ENCODE data around the gene COL23A1. TPM values are rescaled to one million over a fixed set of nuclear protein-coding genes. Genes with fewer than 3 reads are reported as not detected.

The COL23A1 gene
- polyA plus RNA-seq, 3 donors: 0.11 to 0.21 TPM; not detected in 1

GRCh38 chr5:178564811-178565550 lies 25.2 kb downstream of the COL23A1 start:
- H3K9ac ChIP-seq (ENCODE audit: insufficient read depth, low read length, poor library complexity, severe bottlenecking): no peak overlapping the region
- peaks cover 4 to 16% (median 10%) of the 10 kb centered on the region in 7 donors for H3K9me3 Mint-ChIP-seq
- no peak overlapping the region for H3K4me2 ChIP-seq (replicated peaks; ENCODE audit: extremely low read depth, low read length, poor library complexity, severe bottlenecking)
- no peaks in the 10 kb centered on the region for H3K36me3 Mint-ChIP-seq
- no peak overlapping the region for H2AFZ ChIP-seq (ENCODE audit: insufficient read depth, low read depth, low read length, poor library complexity, severe bottlenecking)
- no peaks in the 10 kb centered on the region for H3K27me3 ChIP-seq (ENCODE audit: control insufficient read depth in 2 of 2, insufficient read depth in 2 of 2, low read length in 2 of 2)
- DNase-seq: no peak
- TF ChIP-seq CTCF (IDR thresholded peaks at IDR 0.05): no peak
- H4K20me1 ChIP-seq (ENCODE audit: insufficient read depth, low read length): no peaks in the 10 kb centered on the region
- peaks cover 0 to 4% of the 10 kb centered on the region in 2 donors for H3K4me1 ChIP-seq (ENCODE audit: control insufficient read depth in 1 of 2, insufficient read depth in 2 of 2, low read length in 2 of 2)
- peaks cover 11% of the 10 kb centered on the region for H3K4me1 Mint-ChIP-seq
- H3K27ac ChIP-seq (ENCODE audit: low read depth in 1 of 2, low read length in 2 of 2): no peak overlapping the region
- no peak overlapping the region for H3K4me3 ChIP-seq (replicated peaks in 1 of 3; ENCODE audit: low read depth in 2 of 3, low read length in 3 of 3)
- intact Hi-C loops (cut with micrococcal nuclease): no loop called here
- H3K27me3 Mint-ChIP-seq (ENCODE audit: low read depth in 3 of 3): peaks cover 3 to 7% (median 6%) of the 10 kb centered on the region in 3 donors
- no peaks in the 10 kb centered on the region for H3K79me2 ChIP-seq (ENCODE audit: insufficient read depth, low read length)
- H3K36me3 ChIP-seq (replicated peaks in 1 of 2; ENCODE audit: control insufficient read depth in 1 of 2, insufficient read depth in 2 of 2, low read length in 2 of 2): no peaks in the 10 kb centered on the region
- WGBS (ENCODE audit: insufficient coverage): 40% methylated on average over 3 of the region's 12 CpGs
- no peak overlapping the region for H3K27ac Mint-ChIP-seq
- no peaks in the 10 kb centered on the region for H3K9me3 ChIP-seq (replicated peaks in 1 of 2; ENCODE audit: control insufficient read depth in 1 of 2, insufficient read depth in 1 of 2, low read length in 2 of 2)
- no peak overlapping the region for H3K4me3 Mint-ChIP-seq

- DNase-seq: no peak
Observed at GRCh38 chr5:178564397-178564796, 25.8 kb downstream of the COL23A1 start.

More at GRCh38 chr5:178564397-178564796, 25.8 kb downstream of the COL23A1 start:
- Histone ChIP-seq H3K9me3 (replicated peaks in 1 of 2; ENCODE audit: control insufficient read depth in 1 of 2, insufficient read depth in 1 of 2, low read length in 2 of 2) (no peaks in the 10 kb centered on the region), H3K4me1 (ENCODE audit: control insufficient read depth in 1 of 2, insufficient read depth in 2 of 2, low read length in 2 of 2) (peaks cover 0 to 4% of the 10 kb centered on the region in 2 donors), H3K79me2 (ENCODE audit: insufficient read depth, low read length) (no peaks in the 10 kb centered on the region), H3K9ac (ENCODE audit: insufficient read depth, low read length, poor library complexity, severe bottlenecking) (no peak overlapping the region), H3K27ac (ENCODE audit: low read depth in 1 of 2, low read length in 2 of 2) (no peak overlapping the region), H2AFZ (ENCODE audit: insufficient read depth, low read depth, low read length, poor library complexity, severe bottlenecking) (no peak overlapping the region), H3K27me3 (ENCODE audit: control insufficient read depth in 2 of 2, insufficient read depth in 2 of 2, low read length in 2 of 2) (no peaks in the 10 kb centered on the region), H3K4me2 (replicated peaks; ENCODE audit: extremely low read depth, low read length, poor library complexity, severe bottlenecking) (no peak overlapping the region), H4K20me1 (ENCODE audit: insufficient read depth, low read length) (no peaks in the 10 kb centered on the region), H3K4me3 (replicated peaks in 1 of 3; ENCODE audit: low read depth in 2 of 3, low read length in 3 of 3) (no peak overlapping the region), H3K36me3 (replicated peaks in 1 of 2; ENCODE audit: control insufficient read depth in 1 of 2, insufficient read depth in 2 of 2, low read length in 2 of 2) (no peaks in the 10 kb centered on the region)
- H3K36me3 Mint-ChIP-seq: no peaks in the 10 kb centered on the region
- peaks cover 4 to 11% (median 10%) of the 10 kb centered on the region in 7 donors for H3K9me3 Mint-ChIP-seq
- H3K27me3 Mint-ChIP-seq (ENCODE audit: low read depth in 3 of 3): peaks cover 3 to 7% (median 6%) of the 10 kb centered on the region in 3 donors
- TF ChIP-seq CTCF (IDR thresholded peaks at IDR 0.05): no peak
- H3K4me3 Mint-ChIP-seq: no peak overlapping the region
- no CpG with 5 or more reads among the region's 4 CpGs for WGBS (ENCODE audit: insufficient coverage)
- H3K4me1 Mint-ChIP-seq: peaks cover 14% of the 10 kb centered on the region
- no peak overlapping the region for H3K27ac Mint-ChIP-seq
- intact Hi-C loops (cut with micrococcal nuclease): no loop called here
